Vagina (tissue), 2 donors: ENCODE results near the gene CORO2B. TPM values are rescaled to one million over a fixed set of nuclear protein-coding genes. Genes with fewer than 3 reads are reported as not detected.
A peak's percentile ranks its signal among the peaks of the same experiment; 100 is the strongest.

Experiments
- DNase-seq, 2 donors: peaks; one replicate each; pipeline ENCODE4 v3.0.0-alpha.2; 2017; ENCODE audit errors: extremely low spot score in 2 of 2
- H3K27ac ChIP-seq: fragments of 200-600 bp; sonication (generic); one replicate; pipeline ENCODE4 v1.5.1; 2019
- H3K27me3 ChIP-seq: fragments of 200-600 bp; sonication (generic); one replicate; pipeline ENCODE4 v1.5.1; 2019
- H3K36me3 ChIP-seq, 2 donors: fragments of 200-600 bp; sonication (generic); one replicate each; pipeline ENCODE4 v1.5.1; 2017 to 2019
- H3K4me1 ChIP-seq: fragments of 200-600 bp; sonication (generic); one replicate; pipeline ENCODE4 v1.5.1; 2019
- H3K4me3 ChIP-seq, 2 donors: fragments of 200-600 bp; sonication (generic); 1 replicate in 1 of 2; 2 replicates in 1 of 2; pipeline ENCODE4 v1.5.1; 2016 to 2019
- H3K9me3 ChIP-seq: fragments of 200-600 bp; sonication (generic); one replicate; pipeline ENCODE4 v1.5.1; 2019
- POLR2A ChIP-seq, 2 donors: fragments of 450-650 bp; IDR thresholded peaks; one replicate each; pipeline ENCODE4 v1.6.1; 2017; ENCODE audit warnings: antibody characterized with exemption in 2 of 2, mild to moderate bottlenecking in 2 of 2, moderate library complexity in 2 of 2
- POLR2AphosphoS5 ChIP-seq, 2 donors: sonication (generic); formaldehyde crosslinking; IDR thresholded peaks; one replicate each; pipeline ENCODE4 v1.9.0; 2017; ENCODE audit warnings: antibody characterized with exemption in 2 of 2, mild to moderate bottlenecking in 2 of 2, low read depth in 1 of 2; ENCODE audit not compliant: insufficient read depth in 1 of 2
- intact Hi-C: fragments of 100-400 bp; cut with DNase I; formaldehyde crosslinking; loops from one replicate; pipeline ENCODE4 v1.15.1; 2023
- total RNA-seq: library from RNA; depleted of rRNA; stranded (reverse); fragments of >200 nt; gene quantifications from one replicate; pipeline ENCODE4 v1.2.3, GENCODE V29; 2016
- TF ChIP-seq, protein P1 (sequence below), 3 experiments: fragments of 450-650 bp in 2 of 3; fragments of 200-600 bp in 1 of 3; sonication (generic) in 1 of 3; IDR thresholded peaks; one replicate each; pipeline ENCODE4 v1.5.1; 2017 to 2019; ENCODE audit warnings: antibody characterized with exemption in 3 of 3, mild to moderate bottlenecking in 2 of 3, moderate library complexity in 2 of 3

The CORO2B gene
- total RNA-seq, 1 donor from 2014 or later: 4.7 TPM

DNA sequence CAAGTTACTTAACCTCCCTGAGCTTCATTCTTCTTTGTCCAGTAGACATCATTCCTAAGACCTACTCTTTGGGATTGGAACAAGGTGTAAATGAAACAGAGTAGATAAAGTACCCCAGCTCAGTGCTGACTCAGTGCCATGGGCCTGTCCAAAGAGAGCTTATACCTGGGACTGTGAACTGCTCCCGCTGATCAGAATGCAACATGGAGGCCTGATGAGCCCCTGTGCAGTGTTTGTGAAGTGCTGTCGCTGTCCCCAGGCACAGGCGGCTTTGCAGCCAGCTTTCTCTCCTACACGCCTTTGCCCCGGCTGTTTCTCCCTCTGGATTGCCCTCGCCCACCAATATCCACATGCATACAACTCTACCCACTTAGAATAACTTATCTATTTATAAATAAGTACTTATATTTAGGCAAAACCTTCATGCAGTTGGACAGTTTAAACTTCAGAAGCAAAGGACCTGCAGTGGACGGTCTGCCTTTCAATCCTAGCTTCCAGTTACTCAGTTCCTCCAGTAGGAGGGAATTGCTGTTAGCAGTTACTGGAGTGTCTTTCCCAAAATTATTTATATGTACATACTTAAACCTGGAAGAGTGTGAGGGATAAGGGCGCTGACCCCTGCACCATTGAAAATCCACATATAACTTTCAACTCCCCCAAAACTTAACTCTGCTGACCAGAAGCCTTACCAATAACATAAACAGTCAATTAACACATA is 80.0 kb downstream of the CORO2B start:
- peak in 1 of 2 donors; percentile 58 for DNase-seq
- intact Hi-C loops: no loop called here
- H3K4me3 ChIP-seq: no peak overlapping the region
- no peaks in the 10 kb centered on the region for H3K4me1 ChIP-seq
- H3K27ac ChIP-seq: no peak overlapping the region
- H3K9me3 ChIP-seq: no peaks in the 10 kb centered on the region
- TF ChIP-seq POLR2AphosphoS5 (IDR thresholded peaks at IDR 0.05; ENCODE audit: insufficient read depth in 1 of 2, low read depth in 1 of 2) (no peak), POLR2A (IDR thresholded peaks at IDR 0.05) (no peak)
- TF ChIP-seq, protein P1, sequence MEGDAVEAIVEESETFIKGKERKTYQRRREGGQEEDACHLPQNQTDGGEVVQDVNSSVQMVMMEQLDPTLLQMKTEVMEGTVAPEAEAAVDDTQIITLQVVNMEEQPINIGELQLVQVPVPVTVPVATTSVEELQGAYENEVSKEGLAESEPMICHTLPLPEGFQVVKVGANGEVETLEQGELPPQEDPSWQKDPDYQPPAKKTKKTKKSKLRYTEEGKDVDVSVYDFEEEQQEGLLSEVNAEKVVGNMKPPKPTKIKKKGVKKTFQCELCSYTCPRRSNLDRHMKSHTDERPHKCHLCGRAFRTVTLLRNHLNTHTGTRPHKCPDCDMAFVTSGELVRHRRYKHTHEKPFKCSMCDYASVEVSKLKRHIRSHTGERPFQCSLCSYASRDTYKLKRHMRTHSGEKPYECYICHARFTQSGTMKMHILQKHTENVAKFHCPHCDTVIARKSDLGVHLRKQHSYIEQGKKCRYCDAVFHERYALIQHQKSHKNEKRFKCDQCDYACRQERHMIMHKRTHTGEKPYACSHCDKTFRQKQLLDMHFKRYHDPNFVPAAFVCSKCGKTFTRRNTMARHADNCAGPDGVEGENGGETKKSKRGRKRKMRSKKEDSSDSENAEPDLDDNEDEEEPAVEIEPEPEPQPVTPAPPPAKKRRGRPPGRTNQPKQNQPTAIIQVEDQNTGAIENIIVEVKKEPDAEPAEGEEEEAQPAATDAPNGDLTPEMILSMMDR (IDR thresholded peaks at IDR 0.05): no peak
- H3K36me3 ChIP-seq: no peaks in the 10 kb centered on the region
- H3K27me3 ChIP-seq: no peaks in the 10 kb centered on the region

DNA sequence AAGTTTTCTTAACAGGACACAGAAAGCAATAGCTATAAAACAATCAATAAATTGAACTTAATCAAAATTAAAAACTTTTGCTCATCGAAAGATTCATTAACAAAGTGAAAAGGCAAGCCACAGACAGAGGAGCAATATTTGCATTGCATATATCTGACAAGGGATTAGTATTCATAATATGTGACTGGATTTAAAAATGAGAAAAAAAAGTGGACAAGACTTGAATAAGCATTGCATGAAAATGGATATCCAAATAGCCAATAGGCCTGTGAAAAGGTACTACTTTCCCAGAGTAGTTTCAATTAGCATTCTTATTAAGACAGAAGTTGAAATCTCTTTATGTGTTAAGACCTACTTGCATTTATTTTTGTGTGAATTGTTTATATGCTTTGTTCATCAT is 84.7 kb downstream of the CORO2B start:
- H3K4me1 ChIP-seq: no peaks in the 10 kb centered on the region
- H3K27ac ChIP-seq: no peak overlapping the region
- H3K9me3 ChIP-seq: no peaks in the 10 kb centered on the region
- H3K4me3 ChIP-seq: no peak overlapping the region
- no peaks in the 10 kb centered on the region for H3K27me3 ChIP-seq
- TF ChIP-seq, protein P1 (IDR thresholded peaks at IDR 0.05): no peak
- TF ChIP-seq POLR2AphosphoS5 (IDR thresholded peaks at IDR 0.05; ENCODE audit: insufficient read depth in 1 of 2, low read depth in 1 of 2) (no peak), POLR2A (IDR thresholded peaks at IDR 0.05) (no peak)
- no peak for DNase-seq
- intact Hi-C loops: no loop called here
- no peaks in the 10 kb centered on the region for H3K36me3 ChIP-seq

DNA sequence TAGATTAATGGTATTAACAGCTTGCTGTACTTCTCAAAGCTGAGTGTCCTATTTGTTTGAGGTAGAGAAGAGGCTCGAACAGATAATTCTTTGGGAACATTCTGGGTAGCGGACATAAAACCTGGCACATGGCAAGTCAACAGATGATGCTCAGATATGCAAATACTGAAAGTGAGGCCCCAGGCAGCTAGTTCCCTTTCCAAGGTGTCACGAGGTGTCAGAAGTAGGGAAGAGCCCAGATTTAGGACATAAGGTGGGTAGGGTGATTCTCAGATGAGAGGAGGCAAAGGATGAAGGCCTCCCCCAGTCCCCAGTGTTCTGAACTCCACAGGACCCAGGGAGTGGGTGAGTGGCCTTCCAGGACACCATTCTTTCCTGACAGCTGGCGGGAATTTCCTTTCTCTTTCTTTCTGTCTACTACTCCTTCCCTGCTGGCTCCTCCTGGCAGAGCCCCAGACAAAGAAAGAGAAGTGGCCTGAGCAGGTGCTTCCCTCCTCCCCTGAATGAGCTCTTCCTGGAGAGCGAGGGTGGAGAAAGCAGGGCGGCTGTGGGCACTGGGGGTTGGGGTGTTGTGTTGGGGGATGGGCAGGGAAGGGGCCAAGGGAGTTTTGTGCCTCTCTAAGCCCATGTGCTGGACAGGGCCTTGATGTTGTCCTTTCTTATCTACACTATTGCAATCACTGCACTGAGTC is 87.5 kb downstream of the CORO2B start:
- H3K9me3 ChIP-seq: no peaks in the 10 kb centered on the region
- H3K36me3 ChIP-seq: no peaks in the 10 kb centered on the region
- H3K27me3 ChIP-seq: no peaks in the 10 kb centered on the region
- no peak overlapping the region for H3K4me3 ChIP-seq
- no peaks in the 10 kb centered on the region for H3K4me1 ChIP-seq
- intact Hi-C loops: no loop called here
- H3K27ac ChIP-seq: no peak overlapping the region
- DNase-seq: peak in 1 of 2 donors; percentile 27
- TF ChIP-seq POLR2AphosphoS5 (IDR thresholded peaks at IDR 0.05; ENCODE audit: insufficient read depth in 1 of 2, low read depth in 1 of 2) (no peak), POLR2A (IDR thresholded peaks at IDR 0.05) (no peak)
- TF ChIP-seq, protein P1 (IDR thresholded peaks at IDR 0.05): no peak

GRCh38 chr15:68666812-68667450 is 88.1 kb downstream of the CORO2B start:
- no peaks in the 10 kb centered on the region for H3K4me1 ChIP-seq
- H3K9me3 ChIP-seq: no peaks in the 10 kb centered on the region
- no peaks in the 10 kb centered on the region for H3K36me3 ChIP-seq
- no peak overlapping the region for H3K27ac ChIP-seq
- TF ChIP-seq, protein P1 (IDR thresholded peaks at IDR 0.05): no peak
- TF ChIP-seq POLR2AphosphoS5 (IDR thresholded peaks at IDR 0.05; ENCODE audit: insufficient read depth in 1 of 2, low read depth in 1 of 2): no peak
- TF ChIP-seq POLR2A (IDR thresholded peaks at IDR 0.05): no peak
- no peak overlapping the region for H3K4me3 ChIP-seq
- intact Hi-C loops: no loop called here
- no peaks in the 10 kb centered on the region for H3K27me3 ChIP-seq
- DNase-seq: peak in 1 of 2 donors; percentile 54
